Suprapubic skin (tissue), 4 donors: Measurements from ENCODE around the gene SLC34A3.

Source experiments
- EP300 ChIP-seq: sonication (generic); formaldehyde crosslinking; IDR thresholded peaks from one replicate; pipeline ENCODE4 v1.6.1; 2017; ENCODE audit warnings: antibody characterized with exemption
- POLR2A ChIP-seq, 2 donors: fragments of 450-650 bp; IDR thresholded peaks; one replicate each; pipeline ENCODE4 v1.6.1; 2017; ENCODE audit warnings: antibody characterized with exemption in 2 of 2, mild to moderate bottlenecking in 2 of 2, moderate library complexity in 2 of 2
- POLR2AphosphoS5 ChIP-seq, 3 donors: sonication (generic); formaldehyde crosslinking; IDR thresholded peaks; one replicate each; pipeline ENCODE4 v1.6.1; 2017; ENCODE audit warnings: antibody characterized with exemption in 3 of 3
- TF ChIP-seq, protein P1 (sequence below), 2 donors: fragments of 200-600 bp in 1 of 2; fragments of 450-650 bp in 1 of 2; sonication (generic) in 1 of 2; IDR thresholded peaks; one replicate each; pipeline ENCODE4 v1.5.1; 2016 to 2019; ENCODE audit warnings: antibody characterized with exemption in 2 of 2, mild to moderate bottlenecking in 1 of 2, moderate library complexity in 1 of 2

DNA sequence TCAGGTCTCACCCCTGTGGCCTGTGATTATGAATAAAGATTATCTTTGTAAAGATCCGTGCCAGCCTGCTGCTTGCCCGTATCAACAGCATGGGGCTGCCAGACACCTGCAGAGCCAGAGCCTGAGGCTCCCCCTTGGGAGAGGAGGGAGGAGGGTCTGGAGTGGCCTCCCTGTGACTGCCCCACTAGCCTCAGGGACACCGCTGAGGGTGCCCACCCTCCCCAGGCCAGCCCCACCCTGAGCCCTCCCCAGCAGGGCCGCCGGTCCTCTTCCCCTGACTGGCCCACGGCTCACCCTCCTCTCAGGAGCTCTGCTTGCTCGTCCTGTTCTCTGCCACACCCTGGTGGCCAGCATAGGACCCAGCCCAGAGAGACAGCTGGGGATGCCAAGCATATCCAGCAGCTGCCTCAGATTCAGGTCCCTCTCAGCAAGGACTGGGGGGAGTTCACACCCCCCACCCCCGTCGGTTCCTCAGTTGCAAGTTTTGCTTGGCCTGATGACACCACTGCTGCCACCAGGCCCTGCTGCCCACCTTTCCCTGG lies 40.3 kb upstream of the SLC34A3 start:
- TF ChIP-seq EP300 (no peak), POLR2A (IDR thresholded peaks at IDR 0.05) (no peak), POLR2AphosphoS5 (IDR thresholded peaks at IDR 0.05) (no peak)
- TF ChIP-seq, protein P1, sequence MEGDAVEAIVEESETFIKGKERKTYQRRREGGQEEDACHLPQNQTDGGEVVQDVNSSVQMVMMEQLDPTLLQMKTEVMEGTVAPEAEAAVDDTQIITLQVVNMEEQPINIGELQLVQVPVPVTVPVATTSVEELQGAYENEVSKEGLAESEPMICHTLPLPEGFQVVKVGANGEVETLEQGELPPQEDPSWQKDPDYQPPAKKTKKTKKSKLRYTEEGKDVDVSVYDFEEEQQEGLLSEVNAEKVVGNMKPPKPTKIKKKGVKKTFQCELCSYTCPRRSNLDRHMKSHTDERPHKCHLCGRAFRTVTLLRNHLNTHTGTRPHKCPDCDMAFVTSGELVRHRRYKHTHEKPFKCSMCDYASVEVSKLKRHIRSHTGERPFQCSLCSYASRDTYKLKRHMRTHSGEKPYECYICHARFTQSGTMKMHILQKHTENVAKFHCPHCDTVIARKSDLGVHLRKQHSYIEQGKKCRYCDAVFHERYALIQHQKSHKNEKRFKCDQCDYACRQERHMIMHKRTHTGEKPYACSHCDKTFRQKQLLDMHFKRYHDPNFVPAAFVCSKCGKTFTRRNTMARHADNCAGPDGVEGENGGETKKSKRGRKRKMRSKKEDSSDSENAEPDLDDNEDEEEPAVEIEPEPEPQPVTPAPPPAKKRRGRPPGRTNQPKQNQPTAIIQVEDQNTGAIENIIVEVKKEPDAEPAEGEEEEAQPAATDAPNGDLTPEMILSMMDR (IDR thresholded peaks at IDR 0.05), result no peak
